Right renal cortex interstitium (tissue), 3 donors: Measurements from ENCODE around the gene VDAC2. TPM values are rescaled to one million over a fixed set of nuclear protein-coding genes. Genes with fewer than 3 reads are reported as not detected.
A peak's percentile ranks its signal among the peaks of the same experiment; 100 is the strongest.
"Not testable (repeated sequence)": the region's sequence is repeated elsewhere in the genome, so short reads cannot be mapped to it uniquely, and the experiment has no call there.

Experiments
- DNase-seq, 3 donors: peaks; one replicate each; pipeline ENCODE4 v3.0.0-alpha.2; 2013; ENCODE audit warnings: low read depth in 3 of 3, low spot score in 2 of 3
- polyA plus RNA-seq, 3 donors: library from polyadenylated mRNA; unstranded; fragments of 120-200 nt; gene quantifications; one replicate each; pipeline ENCODE4 v1.2.1, GENCODE V29; 2013; ENCODE audit not compliant: insufficient read length in 3 of 3

Gene VDAC2
- 100 to 1,000 TPM; 259 to 270 (median 260) TPM for polyA plus RNA-seq

GRCh38 chr10:75210282-75211006, at the start of gene VDAC2:
TSS of gene VDAC2 (plus strand) at chr10:75210796. CDS start at chr10:75211159, 363 bp downstream.
- peak; percentile 74 to 85 (median 80) for DNase-seq

GRCh38 chr10:75165684-75166622, 44.6 kb upstream of the VDAC2 start:
- DNase-seq: no peak

GRCh38 chr10:75166623-75166972, 44.0 kb upstream of the VDAC2 start:
- DNase-seq: no peak

- DNase-seq: no peak
Observed at GRCh38 chr10:75168275-75168674, 42.3 kb upstream of the VDAC2 start.

- no peak for DNase-seq
Observed at GRCh38 chr10:75170215-75170614, 40.4 kb upstream of the VDAC2 start.

GRCh38 chr10:75175046-75175445, 35.5 kb upstream of the VDAC2 start:
- no peak for DNase-seq

GRCh38 chr10:75176046-75176445, 34.5 kb upstream of the VDAC2 start:
- no peak for DNase-seq

GRCh38 chr10:75176736-75177135, 33.9 kb upstream of the VDAC2 start:
- no peak for DNase-seq

- DNase-seq: no peak
Observed at GRCh38 chr10:75179657-75180177, 30.9 kb upstream of the VDAC2 start.

- no peak for DNase-seq
Observed at GRCh38 chr10:75180592-75180991, 30.0 kb upstream of the VDAC2 start.

- DNase-seq: no peak
Observed at GRCh38 chr10:75181073-75181472, 29.5 kb upstream of the VDAC2 start.

GRCh38 chr10:75186310-75186709, 24.3 kb upstream of the VDAC2 start:
- no peak for DNase-seq

- peak in 1 of 3 donors; percentile 32 for DNase-seq
Observed at GRCh38 chr10:75187961-75188426, 22.6 kb upstream of the VDAC2 start.

GRCh38 chr10:75188522-75188921, 22.1 kb upstream of the VDAC2 start:
- not testable (repeated sequence) for DNase-seq

GRCh38 chr10:75189266-75190096, 21.1 kb upstream of the VDAC2 start:
- DNase-seq: no peak

- no peak for DNase-seq
Observed at GRCh38 chr10:75191821-75192568, 18.6 kb upstream of the VDAC2 start.

GRCh38 chr10:75194625-75195024, 16.0 kb upstream of the VDAC2 start:
- DNase-seq: not testable (repeated sequence)

- DNase-seq: no peak
Observed at GRCh38 chr10:75195035-75195763, 15.4 kb upstream of the VDAC2 start.

- no peak for DNase-seq
Observed at GRCh38 chr10:75197066-75197465, 13.5 kb upstream of the VDAC2 start.
